ENCODE measurements around the gene AGAP2.
A peak's percentile ranks its signal among the peaks of the same experiment; 100 is the strongest.
"Not testable (repeated sequence)": the region's sequence is repeated elsewhere in the genome, so short reads cannot be mapped to it uniquely, and the experiment has no call there.

The AGAP2 gene

DNA sequence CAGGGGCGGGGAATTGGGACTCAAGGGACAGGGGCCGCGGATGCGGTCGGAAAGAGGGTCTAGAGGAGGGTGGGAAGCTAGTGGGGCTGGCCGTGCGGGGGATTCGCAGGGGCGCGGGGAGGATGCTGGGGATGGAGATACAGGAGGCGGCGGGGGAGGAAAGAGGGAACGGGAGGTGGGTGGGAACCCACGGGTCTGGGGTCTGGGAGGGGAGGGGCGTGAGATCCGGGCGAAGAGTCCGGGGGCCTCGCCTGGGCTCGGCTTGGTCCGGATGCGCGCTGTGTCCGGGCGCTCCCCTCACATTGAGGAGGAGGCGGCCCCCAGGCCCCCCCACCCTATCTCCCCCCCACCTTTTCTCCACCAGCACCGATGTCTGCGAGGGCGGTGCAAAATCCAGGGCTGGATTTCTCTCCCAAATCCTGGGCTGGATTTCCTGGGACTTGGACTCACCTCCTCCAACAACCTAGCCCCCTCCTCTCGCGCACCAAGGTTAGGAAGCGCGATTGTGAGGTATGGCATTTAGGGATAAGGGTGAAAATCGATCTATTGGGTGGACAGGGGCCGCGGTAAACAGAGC is at the start of gene AGAP2:
Gene AGAP2, minus strand, starts transcription at position 82 of the 577 bp plus-strand sequence. CDS start 496 bp downstream, outside the sequence.
- no peak for DNase-seq (ENCODE audit: low read depth in 1 of 2, low spot score in 1 of 2)

DNA sequence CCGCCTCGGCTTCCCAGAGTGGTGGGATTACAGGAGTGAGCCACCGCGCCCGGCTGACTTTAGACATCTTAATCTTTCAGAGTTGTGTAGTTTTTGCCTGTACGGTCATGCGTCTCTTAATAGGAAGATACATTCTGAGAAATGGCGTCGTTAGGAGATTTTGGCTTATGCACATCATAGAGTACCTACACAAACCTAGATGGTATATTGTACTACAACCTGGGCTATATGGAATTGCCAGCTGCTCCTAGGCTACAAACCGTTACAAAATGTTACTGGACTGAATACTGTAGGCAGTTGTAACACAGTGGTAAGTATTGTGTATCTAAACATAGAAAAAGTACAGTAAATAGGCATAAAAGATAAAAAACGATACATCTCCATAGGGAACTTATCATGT is 45.3 kb upstream of the AGAP2 start:
- no peak for DNase-seq (ENCODE audit: low read depth in 1 of 2, low spot score in 1 of 2)

DNA sequence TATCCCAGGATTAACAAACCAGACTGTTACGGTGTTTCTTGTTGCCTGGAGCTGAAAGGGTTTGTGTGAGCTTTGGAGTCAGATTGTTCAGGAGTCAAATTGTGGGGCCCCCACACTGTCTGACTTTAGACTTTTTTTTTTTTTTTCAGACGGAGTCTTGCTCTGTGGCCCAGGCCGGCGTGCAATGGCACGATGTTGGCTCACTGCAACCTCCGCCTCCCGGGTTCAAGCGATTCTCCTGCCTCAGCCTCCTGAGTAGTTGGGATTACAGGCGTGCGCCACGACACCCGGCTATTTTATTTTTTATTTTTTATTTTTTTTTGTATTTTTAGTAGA is 44.9 kb upstream of the AGAP2 start:
- no peak for DNase-seq (ENCODE audit: low read depth in 1 of 2, low spot score in 1 of 2)

DNA sequence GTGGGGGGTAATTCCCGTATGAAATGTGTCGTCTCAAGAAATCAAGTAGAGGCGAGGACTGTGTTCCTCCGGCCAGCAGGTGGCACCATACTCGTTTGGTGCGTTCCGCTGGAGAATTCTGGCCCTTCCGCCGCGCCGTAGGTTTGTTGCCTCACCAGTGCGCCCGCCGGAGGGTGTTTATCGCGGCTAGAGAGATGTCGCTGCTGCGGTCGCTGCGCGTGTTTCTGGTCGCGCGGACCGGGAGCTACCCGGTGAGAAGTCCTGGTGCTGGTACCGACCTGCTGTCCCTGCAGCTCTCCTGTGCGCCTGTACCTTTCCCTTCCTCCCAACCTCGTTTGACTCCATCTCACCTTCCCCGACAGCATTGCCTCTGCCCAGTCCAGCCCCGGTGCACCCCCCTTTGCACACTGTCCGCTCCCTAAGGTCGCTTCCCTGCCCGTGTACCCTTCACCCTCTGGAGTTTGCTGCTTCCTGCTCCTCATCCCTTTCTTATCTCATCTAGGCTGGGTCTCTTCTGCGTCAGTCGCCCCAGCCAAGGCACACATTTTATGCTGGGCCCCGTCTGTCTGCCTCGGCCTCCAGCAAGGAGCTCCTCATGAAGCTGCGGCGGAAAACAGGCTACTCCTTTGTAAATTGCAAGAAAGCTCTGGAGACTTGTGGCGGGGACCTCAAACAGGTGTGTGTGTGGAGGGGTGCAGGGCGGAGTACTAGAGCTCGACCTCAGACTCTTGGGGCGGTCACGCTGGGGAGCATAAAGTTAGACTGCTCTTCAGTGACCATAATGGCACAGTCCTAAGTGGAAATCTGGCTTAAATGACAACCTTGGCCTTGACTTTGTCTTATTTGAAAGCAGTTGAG is 44.3 kb upstream of the AGAP2 start, which contains the start of gene TSFM:
Gene TSFM, plus strand, starts transcription at position 180 of the 858 bp plus-strand sequence. Its CDS starts 15 bp downstream, at position 195.
- DNase-seq (ENCODE audit: low read depth in 1 of 2, low spot score in 1 of 2), result peak; percentile 94 to 99

DNA sequence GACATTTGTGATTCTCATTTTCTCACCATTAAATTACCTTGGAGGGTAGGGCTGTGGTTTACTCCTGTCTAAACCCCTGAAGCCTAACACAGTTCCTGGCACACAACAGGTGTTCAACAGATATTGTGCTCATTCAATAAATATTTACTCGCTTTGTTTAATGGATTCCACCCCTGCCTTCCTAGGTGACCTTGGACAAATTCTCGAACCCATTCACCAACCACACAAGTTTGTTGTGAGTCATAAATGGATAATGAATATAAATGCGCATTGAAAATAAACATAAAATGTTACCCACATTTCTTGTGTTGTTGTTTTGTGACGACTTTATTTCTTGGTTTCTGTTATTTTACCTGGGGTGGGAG is 43.7 kb upstream of the AGAP2 start:
- DNase-seq (ENCODE audit: low read depth in 1 of 2, low spot score in 1 of 2), result no peak

DNA sequence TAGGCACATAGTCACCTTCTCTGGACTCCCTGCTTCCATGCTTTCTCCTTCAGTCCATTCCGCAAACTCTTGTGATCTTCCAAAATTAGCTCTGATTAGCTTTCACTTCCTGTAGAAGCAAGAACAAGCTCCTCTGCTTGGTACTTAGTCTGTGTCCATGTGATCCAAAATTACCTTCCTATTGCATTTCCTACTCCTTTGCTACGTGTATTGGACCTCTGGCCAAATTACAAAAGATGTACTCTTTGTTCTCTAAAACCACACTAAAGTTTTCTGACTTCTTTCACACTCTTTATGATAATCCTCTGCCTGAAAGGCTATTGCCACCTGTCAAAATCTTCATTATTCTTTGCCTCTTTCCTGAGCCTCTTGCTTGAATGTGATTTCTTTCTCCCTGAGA is 43.3 kb upstream of the AGAP2 start:
- DNase-seq (ENCODE audit: low read depth in 1 of 2, low spot score in 1 of 2), result no peak

DNA sequence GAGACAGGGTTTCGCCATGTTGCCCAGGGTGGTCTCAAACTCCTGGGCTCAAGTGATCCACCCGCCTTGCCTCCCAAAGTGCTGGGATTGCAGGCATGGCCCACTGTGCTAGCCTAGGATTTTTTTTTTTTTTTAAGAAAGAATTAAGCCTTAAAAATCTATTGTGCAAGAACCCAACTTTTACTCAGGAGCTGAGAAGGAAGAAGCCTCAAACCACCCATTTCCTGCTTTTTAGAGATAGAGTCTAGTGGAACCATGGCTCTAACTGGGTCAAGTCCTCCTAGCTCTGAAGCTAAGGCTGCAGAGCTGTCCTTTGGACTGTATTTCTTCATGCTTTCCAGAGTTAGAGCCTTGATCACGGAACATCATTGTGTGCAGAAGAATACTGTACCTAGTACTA is 42.7 kb upstream of the AGAP2 start:
- DNase-seq (ENCODE audit: low read depth in 1 of 2, low spot score in 1 of 2), result no peak

DNA sequence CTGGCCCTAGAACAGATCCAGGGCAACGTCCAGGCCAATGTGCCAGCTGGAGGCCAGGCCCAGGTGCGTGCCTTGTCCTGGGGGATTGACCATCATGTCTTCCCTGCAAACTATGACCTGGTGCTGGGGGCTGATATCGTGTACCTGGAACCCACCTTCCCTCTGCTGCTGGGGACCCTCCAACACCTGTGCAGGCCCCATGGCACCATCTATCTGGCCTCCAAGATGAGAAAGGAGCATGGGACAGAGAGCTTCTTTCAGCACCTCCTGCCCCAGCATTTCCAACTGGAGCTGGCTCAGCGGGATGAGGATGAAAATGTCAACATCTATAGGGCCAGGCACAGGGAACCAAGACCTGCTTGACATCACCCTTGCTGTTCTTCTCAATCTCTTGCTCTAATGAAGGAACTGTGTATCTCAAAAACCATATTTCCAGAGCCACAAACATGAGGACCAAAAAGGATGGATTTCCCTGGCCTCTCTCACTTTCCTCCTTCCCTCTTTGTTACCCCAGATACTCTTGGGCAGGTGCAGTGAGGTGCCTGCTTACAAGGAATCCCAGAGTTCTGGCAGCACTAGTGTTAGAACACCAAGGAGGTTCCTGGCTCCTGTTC is 41.8 kb upstream of the AGAP2 start:
- no peak for DNase-seq (ENCODE audit: low read depth in 1 of 2, low spot score in 1 of 2)

DNA sequence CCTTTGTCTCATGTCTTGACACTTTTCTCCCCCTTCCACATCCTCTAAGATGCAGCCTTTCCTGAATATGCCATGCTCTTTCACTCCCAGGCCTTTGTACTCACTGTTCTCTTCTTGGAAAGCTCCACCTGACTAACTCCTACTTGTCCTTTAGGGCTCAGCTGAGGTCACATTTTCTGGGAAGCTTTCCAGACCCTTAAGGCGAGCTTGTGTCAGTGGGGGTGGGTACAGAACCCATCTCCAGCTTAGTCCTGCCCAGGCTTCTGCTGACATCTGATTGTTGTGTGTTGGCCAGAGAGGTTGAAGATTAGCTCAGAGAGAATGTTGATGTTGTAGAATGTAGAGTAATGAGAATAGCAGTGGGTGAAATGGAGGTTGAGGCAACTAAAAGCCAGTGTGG is 41.2 kb upstream of the AGAP2 start:
- DNase-seq (ENCODE audit: low read depth in 1 of 2, low spot score in 1 of 2), result no peak

DNA sequence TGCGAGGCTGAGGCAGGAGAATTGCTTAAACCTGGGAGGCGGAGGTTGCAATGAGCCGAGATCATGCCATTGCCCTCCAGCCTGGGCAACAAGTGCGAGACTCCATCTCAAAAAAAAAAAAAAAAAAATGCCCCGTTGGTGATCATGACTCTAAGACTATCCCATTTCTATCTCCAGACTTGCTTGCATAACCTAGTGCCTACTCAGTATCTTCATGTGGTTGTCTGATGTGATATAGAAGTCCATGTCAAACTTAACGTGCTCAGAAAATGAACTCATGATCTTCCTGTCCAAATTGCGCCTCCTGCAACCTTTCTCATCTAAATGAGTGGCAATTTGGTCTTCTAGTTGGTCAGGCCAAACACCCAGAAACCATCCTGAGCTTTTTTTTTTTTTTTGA is 39.4 kb upstream of the AGAP2 start:
- DNase-seq (ENCODE audit: low read depth in 1 of 2, low spot score in 1 of 2), result no peak

DNA sequence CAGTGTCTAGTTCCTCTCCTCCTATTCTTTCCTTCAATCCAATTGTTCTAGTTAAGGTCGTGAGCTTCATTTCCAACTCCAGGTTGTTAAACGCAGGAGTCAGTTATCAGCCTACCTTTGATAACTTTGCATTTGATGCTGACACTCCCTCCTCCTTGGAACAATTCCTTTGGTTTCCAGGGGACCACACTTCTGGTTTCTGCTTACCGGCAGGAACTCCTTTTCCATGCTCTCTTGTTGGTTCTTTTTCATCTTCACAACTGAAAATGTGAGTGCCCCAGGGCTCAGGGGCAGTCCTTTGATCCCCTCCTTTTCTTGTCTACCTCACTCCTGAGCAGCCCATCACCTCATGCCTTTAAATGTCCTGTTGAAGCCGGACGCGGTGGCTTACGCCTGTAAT is 38.8 kb upstream of the AGAP2 start:
- no peak for DNase-seq (ENCODE audit: low read depth in 1 of 2, low spot score in 1 of 2)

DNA sequence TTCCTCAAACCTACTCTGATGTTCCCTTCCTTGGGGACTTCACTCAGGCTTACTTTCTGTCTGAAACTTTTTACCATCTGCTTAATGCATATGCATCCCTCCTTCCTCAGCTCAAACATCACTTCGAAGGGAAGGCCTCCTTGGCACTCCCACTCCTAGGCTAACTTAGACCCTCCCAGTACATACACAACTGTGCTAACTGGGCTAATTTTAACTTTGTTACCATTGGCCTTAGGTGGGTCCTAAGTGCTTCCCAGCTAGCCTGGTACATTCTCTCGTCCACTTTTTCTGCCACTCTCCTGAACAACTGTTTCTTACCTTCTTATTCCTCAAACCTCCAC is 37.7 kb upstream of the AGAP2 start:
- DNase-seq (ENCODE audit: low read depth in 1 of 2, low spot score in 1 of 2), result no peak

DNA sequence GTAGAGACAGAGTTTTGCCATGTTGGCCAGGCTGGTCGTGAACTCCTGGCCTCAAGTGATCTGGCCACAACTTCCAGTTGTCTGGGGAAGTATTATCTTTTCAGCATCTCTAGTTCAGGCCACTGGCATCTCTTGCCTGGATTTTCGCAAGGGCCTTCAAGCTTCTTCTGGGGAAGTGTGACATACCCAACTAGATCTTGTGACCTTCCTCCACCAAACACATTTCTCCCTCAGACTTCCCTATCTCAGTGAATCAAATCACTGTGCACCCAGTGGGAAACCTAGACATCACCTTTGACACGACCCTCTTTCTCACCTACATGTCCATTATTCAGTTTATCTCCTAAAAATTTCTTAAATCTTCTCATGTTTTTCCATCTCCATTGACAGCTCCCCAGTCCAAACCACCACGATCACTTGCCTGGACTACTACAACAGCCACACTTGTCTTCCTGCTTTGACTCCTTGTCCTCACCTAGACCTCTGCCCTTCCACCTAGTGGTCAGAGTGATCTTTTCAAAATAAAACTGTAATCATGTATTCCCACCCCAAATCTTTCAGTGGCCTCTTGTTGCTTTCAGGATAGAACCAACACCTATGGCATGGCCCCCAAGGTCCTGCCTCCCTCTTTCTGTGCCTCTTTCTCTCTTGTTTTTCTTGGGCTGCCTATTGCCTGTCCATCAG is 37.2 kb upstream of the AGAP2 start:
- no peak for DNase-seq (ENCODE audit: low read depth in 1 of 2, low spot score in 1 of 2)

DNA sequence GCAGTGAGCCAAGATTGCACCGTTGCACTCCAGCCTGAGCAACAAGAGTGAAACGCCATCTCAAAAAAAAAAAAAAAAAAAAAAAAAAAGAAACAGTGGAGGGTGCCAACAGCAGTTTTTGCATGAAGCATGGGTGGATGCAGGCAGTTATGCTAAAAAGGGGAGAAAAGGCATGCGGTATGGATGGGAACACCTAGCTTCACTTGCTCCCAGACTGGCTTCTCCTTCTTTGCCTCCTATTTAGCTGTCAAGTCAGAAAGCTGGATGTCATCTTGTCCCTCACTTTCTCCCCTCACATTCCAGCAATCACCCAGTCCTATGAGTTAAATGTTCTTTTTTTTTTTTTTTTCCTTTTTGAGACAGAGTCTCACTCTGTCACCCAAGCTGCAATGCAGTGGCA is 36.5 kb upstream of the AGAP2 start:
- DNase-seq (ENCODE audit: low read depth in 1 of 2, low spot score in 1 of 2), result no peak

DNA sequence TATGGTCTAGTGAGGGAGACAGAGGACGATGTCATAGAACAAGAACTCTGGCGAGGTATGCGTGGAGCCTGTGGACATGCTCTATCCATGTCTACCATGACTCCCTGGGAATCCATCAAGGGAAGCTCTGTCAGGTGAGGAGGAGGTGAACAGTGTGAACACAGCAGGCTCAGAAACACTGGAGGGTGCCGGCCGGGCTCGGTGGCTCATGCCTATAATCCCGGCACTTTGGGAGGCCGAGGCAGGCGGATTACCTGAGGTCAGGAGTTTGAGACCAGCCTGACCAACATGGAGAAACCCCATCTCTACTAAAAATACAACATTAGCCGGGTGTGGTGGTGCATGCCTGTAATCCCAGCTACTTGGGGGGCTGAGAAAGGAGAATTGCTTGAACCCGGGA is 36.1 kb upstream of the AGAP2 start:
- not testable (repeated sequence) for DNase-seq (ENCODE audit: low read depth in 1 of 2, low spot score in 1 of 2)

DNA sequence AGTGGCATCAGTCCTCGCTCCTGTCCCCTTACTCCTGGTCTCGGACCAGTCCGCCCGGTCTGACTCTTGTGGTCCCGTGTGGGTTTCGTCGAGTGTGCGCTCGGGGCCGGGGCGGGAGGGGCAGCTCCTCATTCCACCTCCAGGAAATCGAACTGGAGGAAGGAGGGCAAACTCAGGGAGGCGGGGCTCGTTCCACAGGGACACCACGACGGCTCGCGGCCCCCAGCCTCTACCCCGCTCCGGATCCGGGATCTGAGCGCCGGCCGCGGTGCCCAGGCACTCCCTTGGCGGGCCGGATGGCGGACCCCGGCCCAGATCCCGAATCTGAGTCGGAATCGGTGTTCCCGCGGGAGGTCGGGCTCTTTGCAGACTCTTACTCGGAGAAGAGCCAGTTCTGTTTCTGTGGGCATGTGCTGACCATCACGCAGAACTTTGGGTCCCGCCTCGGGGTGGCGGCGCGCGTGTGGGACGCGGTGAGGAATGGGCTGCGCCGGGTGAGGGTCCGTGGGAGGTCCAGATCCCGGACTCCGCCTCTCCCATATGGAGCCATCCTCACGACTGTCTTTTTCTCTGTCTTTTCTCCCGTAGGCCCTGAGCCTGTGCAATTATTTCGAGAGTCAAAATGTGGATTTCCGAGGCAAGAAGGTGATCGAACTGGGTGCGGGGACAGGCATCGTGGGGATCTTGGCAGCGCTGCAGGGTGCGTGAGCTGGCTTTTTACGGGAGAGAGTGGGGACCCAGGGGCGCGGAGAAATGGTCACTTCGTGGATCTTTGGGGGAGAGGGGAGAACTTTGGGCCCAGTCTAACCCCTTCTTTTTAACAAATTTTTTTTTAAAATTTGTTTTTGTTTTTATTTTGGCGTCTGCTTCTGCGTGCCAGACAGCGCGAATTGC is 34.1 kb upstream of the AGAP2 start, which contains the start of gene EEF1AKMT3:
Gene EEF1AKMT3, plus strand, starts transcription at position 186 of the 894 bp plus-strand sequence. Its CDS starts 111 bp downstream, at position 297.
- DNase-seq (ENCODE audit: low read depth in 1 of 2, low spot score in 1 of 2), result no peak

DNA sequence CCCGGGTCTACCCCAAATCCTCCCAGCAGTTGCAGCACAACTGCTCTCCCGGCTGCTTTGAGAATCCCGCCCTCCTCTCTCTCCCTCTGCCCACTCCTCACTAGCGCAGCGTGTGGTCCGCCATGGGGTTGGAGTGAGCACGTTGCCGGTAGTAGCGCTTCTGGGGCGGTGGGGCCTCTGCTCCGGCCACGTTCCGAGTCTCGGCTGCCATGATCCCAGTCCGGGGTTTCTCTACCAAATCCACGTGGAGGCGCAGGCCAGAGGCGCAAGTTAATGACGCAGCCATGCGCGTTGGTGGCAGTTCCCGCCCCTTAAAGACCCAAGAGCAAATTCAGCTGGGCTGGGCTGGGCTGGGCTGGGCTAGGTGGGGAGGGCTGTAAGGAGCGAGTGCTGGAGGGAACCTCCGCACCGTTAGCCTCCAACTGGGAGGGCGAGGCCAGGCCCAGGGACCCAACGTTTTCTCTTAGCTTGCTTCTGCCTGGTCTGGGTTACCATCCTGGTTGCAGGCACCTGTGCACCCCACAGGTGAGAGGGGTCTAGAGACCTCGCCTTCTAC is 33.4 kb upstream of the AGAP2 start, which contains the start of gene METTL1:
Gene METTL1, minus strand, starts transcription at position 233 of the 556 bp plus-strand sequence. Its CDS starts 22 bp downstream, at position 211.
- DNase-seq (ENCODE audit: low read depth in 1 of 2, low spot score in 1 of 2), result peak; percentile 74 to 85

DNA sequence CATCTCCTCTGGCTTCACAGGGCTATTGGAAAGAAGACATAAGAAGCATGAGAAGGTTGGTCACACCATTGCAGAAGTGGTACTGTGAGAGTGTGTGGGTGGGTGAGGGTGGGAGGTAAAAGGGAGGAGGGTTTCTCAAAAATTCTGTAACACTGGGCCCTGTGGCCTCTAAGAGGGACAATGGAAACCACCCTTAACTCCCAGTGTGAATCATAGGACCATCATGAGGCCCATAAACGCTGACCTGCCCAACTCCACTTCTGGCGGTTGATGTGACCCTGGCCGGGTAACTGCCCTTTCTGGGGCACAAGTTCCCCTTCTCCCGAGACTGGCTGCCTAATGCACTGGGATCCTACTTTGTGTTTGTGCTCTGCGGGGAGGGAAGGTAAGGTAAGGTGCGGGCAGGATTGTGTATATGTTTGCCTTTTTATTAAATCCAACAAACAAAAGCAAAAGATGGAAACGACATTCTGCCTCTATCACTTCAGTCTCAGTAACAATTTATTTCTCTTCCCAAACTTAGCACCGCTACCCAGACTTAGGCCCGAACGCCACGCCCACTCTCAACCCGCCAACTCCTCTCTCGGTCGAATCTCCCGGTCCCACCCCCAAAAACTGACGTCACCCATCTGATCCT is 32.8 kb upstream of the AGAP2 start:
- peak; percentile 53 to 75 for DNase-seq (ENCODE audit: low read depth in 1 of 2, low spot score in 1 of 2)

DNA sequence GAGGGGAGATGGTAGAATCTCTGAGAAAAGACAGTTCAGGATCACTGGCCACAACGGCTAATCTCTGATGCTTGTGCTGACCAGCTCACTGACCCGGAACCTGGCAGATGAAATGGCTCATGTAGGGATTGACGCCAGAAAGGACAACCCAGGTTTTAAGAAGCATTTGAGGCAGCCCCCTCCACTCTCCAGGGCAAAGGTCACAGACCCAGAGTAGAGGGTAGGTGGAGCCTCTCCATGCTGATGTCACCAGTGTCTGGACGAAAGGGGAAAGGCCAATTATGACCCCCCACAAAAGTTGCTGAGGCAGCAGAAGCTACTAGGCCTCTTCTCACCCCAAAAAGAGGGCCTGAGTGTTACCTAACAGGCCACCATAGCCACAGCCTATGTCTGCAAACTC is 32.2 kb upstream of the AGAP2 start:
- no peak for DNase-seq (ENCODE audit: low read depth in 1 of 2, low spot score in 1 of 2)

DNA sequence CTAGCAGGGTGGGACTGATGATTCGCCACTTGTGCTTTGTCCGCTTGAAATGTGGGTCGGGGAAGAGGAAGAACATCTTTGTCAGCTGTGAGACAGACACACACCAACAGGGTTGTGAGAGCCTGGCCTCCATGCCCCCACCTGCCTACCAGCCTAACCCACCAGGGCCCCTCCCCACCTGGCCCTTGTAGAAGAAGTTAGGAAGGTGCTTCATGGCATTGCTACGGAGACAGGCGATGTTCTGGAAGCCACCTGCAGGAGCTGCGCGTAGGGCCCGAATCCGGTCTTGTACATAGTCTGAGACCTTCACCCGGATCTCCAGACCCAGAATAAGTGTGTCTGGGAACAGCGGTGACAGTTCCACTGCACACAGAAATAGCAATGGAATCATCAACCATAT is 31.1 kb upstream of the AGAP2 start:
- no peak for DNase-seq (ENCODE audit: low read depth in 1 of 2, low spot score in 1 of 2)
